Raji (cell line): ENCODE results near the gene GLMP.

Experiments used
- POLR2A ChIP-seq: IDR thresholded peaks from 2 replicates; pipeline ENCODE4 v1.6.1; 2011; ENCODE audit warnings: low read depth, low read length, control low read depth; ENCODE audit not compliant: insufficient read depth

Gene GLMP

DNA sequence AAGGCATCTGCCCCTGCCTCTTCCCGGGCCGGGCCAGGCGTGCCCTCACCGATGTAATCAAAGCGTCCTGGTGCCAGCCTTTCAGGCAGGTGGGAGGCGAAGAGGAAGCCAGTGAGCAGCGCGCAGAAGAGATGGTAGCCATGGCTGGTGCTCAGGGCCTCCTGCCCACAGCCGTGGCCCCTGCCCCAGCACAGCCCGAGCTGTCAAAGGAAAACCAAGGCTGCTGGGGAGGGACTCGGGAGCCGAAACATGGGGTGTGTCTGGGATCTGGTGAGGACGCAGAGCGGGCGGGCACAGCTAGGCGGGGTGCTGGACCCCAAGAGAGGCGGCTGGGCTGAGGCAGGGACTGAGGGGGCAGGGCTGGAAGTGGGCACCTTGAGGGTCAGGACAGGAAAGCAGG lies 50.8 kb downstream of the GLMP start:
- no peak for TF ChIP-seq POLR2A

DNA sequence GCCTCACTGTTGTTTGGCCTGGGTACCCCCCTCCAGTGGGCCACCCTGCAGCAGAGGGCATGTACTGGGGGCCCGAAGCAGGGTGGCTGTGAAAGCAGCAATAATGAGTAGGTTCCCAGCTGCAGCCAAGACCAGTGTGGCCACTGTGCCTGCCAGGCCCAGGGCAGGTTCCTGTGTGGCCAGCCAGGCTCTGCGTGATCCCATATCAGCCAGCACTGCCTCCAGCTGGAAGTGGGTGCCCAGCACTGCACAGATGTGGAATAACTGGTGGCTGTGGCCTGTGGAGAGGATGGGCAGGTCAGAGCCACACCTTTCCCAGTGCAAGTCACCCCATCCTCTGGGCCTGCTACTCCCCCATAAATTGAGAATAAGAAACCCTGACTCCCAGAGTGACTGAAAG lies 51.4 kb downstream of the GLMP start:
- no peak for TF ChIP-seq POLR2A

GRCh38 chr1:156242738-156243137 lies 52.7 kb downstream of the GLMP start:
- TF ChIP-seq POLR2A: no peak
